Measurements from ENCODE around the gene CAPN12.

The CAPN12 gene

GRCh38 chr19:38706792-38707511 is 37.3 kb downstream of the CAPN12 start:
- DNase-seq (ENCODE audit: low read depth): no peak
- no peak overlapping the region for H3K4me3 ChIP-seq (ENCODE audit: low read depth, low read length)
- TF ChIP-seq CTCF (IDR thresholded peaks at IDR 0.05; ENCODE audit: low read depth, low read length, missing control alignments): no peak

GRCh38 chr19:38705197-38706019 is 38.9 kb downstream of the CAPN12 start:
- no peak for DNase-seq (ENCODE audit: low read depth)
- no peak overlapping the region for H3K4me3 ChIP-seq (ENCODE audit: low read depth, low read length)
- TF ChIP-seq CTCF (IDR thresholded peaks at IDR 0.05; ENCODE audit: low read depth, low read length, missing control alignments): no peak

- no peak for DNase-seq (ENCODE audit: low read depth)
- TF ChIP-seq CTCF (IDR thresholded peaks at IDR 0.05; ENCODE audit: low read depth, low read length, missing control alignments): no peak
- no peak overlapping the region for H3K4me3 ChIP-seq (ENCODE audit: low read depth, low read length)
Observed at GRCh38 chr19:38704488-38705026, 39.7 kb downstream of the CAPN12 start.

- H3K4me3 ChIP-seq (ENCODE audit: low read depth, low read length): no peak overlapping the region
- no peak for TF ChIP-seq CTCF (IDR thresholded peaks at IDR 0.05; ENCODE audit: low read depth, low read length, missing control alignments)
- DNase-seq (ENCODE audit: low read depth): no peak
Observed at GRCh38 chr19:38703509-38703908, 40.8 kb downstream of the CAPN12 start.

GRCh38 chr19:38702278-38702677 is 42.0 kb downstream of the CAPN12 start:
- DNase-seq (ENCODE audit: low read depth): no peak
- no peak overlapping the region for H3K4me3 ChIP-seq (ENCODE audit: low read depth, low read length)
- TF ChIP-seq CTCF (IDR thresholded peaks at IDR 0.05; ENCODE audit: low read depth, low read length, missing control alignments): no peak

DNA sequence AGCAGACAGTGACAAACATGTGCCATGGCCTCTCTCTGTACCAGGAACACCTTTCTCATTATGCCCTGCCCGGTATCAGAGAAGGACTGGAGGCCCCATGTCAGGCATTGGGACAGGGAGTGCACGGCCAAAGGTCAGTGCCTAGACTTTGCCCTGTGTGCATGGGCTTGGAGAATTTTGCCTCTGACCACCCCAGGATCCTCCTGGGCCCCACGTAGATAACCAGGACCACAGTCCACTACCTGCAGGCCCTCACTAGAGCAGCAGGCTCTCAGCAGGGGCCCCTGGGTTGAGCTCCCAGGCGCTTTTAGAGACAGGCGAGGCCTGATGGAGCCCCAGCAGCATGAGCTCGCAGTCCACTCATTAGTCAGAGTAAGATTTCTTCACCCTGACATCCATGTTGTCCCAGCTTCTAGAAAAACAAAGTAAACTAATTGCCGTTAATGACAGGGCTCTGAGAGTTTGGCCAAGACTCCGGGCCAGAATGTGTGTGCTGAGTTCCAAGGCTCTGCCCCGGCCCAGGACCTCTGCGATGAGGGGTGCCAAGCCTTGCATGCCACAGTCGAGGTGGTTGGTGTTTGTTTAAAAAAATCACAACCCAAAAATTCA is 42.7 kb downstream of the CAPN12 start:
- no peak for TF ChIP-seq CTCF (IDR thresholded peaks at IDR 0.05; ENCODE audit: low read depth, low read length, missing control alignments)

More for the DNA sequence above, 42.7 kb downstream of the CAPN12 start:
- no peak overlapping the region for H3K4me3 ChIP-seq (ENCODE audit: low read depth, low read length)
- DNase-seq (ENCODE audit: low read depth): no peak

Measured in GM12864 (cell line).